SK-N-MC (cell line): Measurements from ENCODE around the gene DISP2.

Experiments used
- EZH2 ChIP-seq: fragments of 200-600 bp; sonication (generic); IDR thresholded peaks from one replicate; pipeline ENCODE4 v1.6.1; 2017; ENCODE audit warnings: antibody characterized with exemption
- FOXP2 ChIP-seq: optimal IDR thresholded peaks from 2 replicates; pipeline ENCODE3; 2011; ENCODE audit warnings: mild to moderate bottlenecking, moderate library complexity; ENCODE audit not compliant: insufficient read depth; ENCODE audit errors: extremely low read length, control extremely low read depth
- POLR2AphosphoS5 ChIP-seq: IDR thresholded peaks from 2 replicates; pipeline ENCODE4 v1.6.1; 2012; ENCODE audit warnings: mild to moderate bottlenecking, low read depth, low read length, borderline replicate concordance

DNA sequence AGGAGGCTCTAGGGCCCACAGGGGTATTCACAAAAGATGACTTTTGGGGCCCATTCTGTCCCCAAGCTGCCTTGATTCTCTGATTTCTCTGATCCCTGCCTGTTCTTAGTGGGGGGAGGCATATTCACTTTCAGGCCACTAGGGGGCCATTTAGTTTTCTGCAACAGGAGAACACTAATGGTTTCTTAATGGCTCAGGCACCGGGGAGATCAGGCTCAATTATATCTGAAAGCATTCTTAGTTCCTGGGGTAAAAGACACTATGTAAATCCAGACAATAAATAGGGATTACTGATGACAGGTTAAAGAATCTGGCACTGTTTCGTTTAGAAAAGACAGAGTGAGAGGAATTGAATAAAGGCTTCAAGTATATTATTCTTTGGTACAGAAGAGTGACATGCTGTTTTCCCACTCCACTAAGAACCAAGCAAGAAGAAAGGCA lies 37.1 kb upstream of the DISP2 start:
- no peak for TF ChIP-seq POLR2AphosphoS5
- TF ChIP-seq EZH2: no peak
- no peak for TF ChIP-seq FOXP2
